ENCODE data around the gene BNIP2. TPM values are rescaled to one million over a fixed set of nuclear protein-coding genes. Genes with fewer than 3 reads are reported as not detected.

BNIP2 gene
- total RNA-seq (2022; extraction: Qiagen RNA extraction; ENCODE audit: low read depth), result 63.9 to 109 TPM (median 71.8 TPM) in 5 replicates

GRCh38 chr15:59688782-59689625, at the start of gene BNIP2:
BNIP2 (minus strand) TSS chr15:59689320; CDS start chr15:59682457, 6,863 bp downstream.

DNA sequence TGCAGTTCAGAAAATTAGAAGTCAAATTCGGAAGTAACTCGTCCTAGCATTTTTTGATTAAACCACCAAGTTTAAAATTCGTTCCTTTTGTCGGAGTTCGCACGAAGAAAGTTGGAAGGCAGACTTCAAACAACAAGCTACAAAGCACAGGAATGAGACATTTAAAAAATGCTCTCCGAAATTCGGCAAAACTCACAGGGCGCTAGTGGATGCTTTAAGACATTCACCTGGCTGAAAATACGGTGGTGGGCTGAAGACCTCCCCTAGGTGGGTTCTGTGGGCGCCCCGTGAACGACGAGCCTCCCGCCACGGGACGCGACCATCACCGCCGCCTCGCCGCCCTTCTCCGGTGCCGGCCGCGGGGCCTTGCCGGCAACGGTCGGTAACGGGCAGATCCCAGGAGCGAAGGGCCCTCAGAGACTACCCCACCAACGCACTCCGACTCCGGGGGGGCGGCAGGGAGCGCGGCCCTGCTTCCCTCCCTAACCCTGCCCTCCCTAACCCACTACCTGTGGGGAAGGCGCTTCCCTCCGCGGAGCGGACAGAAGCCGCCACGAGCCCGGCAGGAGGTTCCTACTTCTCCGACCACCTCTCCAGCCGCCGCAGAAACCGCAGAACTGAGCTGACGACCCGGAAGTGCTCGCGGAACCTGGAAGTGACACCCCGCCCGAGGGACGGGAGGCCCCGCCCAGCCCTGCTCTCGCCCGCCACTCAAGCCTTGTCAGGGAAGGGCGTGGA, 32.1 kb downstream of the BNIP2 start, which contains the start of gene GTF2A2:
Gene GTF2A2, minus strand, starts transcription at position 619 of the 738 bp plus-strand sequence. CDS start 5,238 bp downstream, outside the sequence.

GRCh38 chr15:59611276-59612260, 77.6 kb downstream of the BNIP2 start, which contains the start of gene GCNT3:
GCNT3 (plus strand) TSS chr15:59611783; CDS start chr15:59618239, 6,456 bp downstream.

Other genes with a start within 250 kb of the BNIP2 start
- 125 to 192 TPM (median 156 TPM) in 5 replicates for gene GCNT3, start 77.5 kb downstream of the BNIP2 start, total RNA-seq (2022; extraction: Qiagen RNA extraction; ENCODE audit: low read depth)
- 177 to 302 TPM (median 181 TPM) in 5 replicates for gene GTF2A2, start 31.8 kb downstream of the BNIP2 start, total RNA-seq (2022; extraction: Qiagen RNA extraction; ENCODE audit: low read depth)

Measured in A549 treated with ZK216348 at 1 μM for 4 hours (cell line).